ENCODE measurements around the gene FAM193A. TPM values are rescaled to one million over a fixed set of nuclear protein-coding genes. Genes with fewer than 3 reads are reported as not detected.
"Not testable (repeated sequence)": the region's sequence is repeated elsewhere in the genome, so short reads cannot be mapped to it uniquely, and the experiment has no call there.

The FAM193A gene
- total RNA-seq, 1 experiment from 2014 or later, result 38.2 TPM

- H3K4me1 ChIP-seq (ENCODE audit: insufficient read depth, low read length, poor library complexity, severe bottlenecking), result no peaks in the 10 kb centered on the region
- intact Hi-C loops (cut with micrococcal nuclease; ENCODE audit: unreplicated experiment), result no loop called here
- H3K9me3 ChIP-seq (ENCODE audit: low read depth, low read length, poor library complexity, severe bottlenecking), result no peaks in the 10 kb centered on the region
- H3K27ac ChIP-seq (ENCODE audit: low read depth, low read length, poor library complexity, severe bottlenecking), result no peak overlapping the region
- POLR2A ChIA-PET (ENCODE audit: low non-redundant PET), result no interaction called here
- CTCF ChIA-PET, result no interaction called here
- H3K4me3 ChIP-seq (ENCODE audit: low read depth, low read length, poor library complexity, severe bottlenecking), result no peak overlapping the region
- no peak for DNase-seq (ENCODE audit: low spot score)
- BruUV-seq (replicated peaks), result no TSS peak
- no peaks in the 10 kb centered on the region for H3K36me3 ChIP-seq (ENCODE audit: insufficient read depth, low read length, poor library complexity, severe bottlenecking)
- no peaks in the 10 kb centered on the region for H3K27me3 ChIP-seq (replicated peaks; ENCODE audit: insufficient read depth, low read depth, low read length, poor library complexity)
- TF ChIP-seq EZH2 (IDR thresholded peaks at IDR 0.05; ENCODE audit: borderline replicate concordance, low read depth, low read length, poor library complexity, severe bottlenecking) (no peak), CTCF (conservative IDR thresholded peaks at IDR 0.05; ENCODE audit: low read depth, low read length) (no peak)
Observed at GRCh38 chr4:2771264-2771663, 234.8 kb downstream of the FAM193A start.

GRCh38 chr4:2780643-2781042 lies 244.2 kb downstream of the FAM193A start:
- POLR2A ChIA-PET (ENCODE audit: low non-redundant PET); BruUV-seq (replicated peaks); H3K4me3 ChIP-seq (ENCODE audit: low read depth, low read length, poor library complexity, severe bottlenecking); H3K27me3 ChIP-seq (replicated peaks; ENCODE audit: insufficient read depth, low read depth, low read length, poor library complexity); CTCF ChIA-PET; H3K4me1 ChIP-seq (ENCODE audit: insufficient read depth, low read length, poor library complexity, severe bottlenecking); intact Hi-C loops (cut with micrococcal nuclease; ENCODE audit: unreplicated experiment); DNase-seq (ENCODE audit: low spot score); H3K9me3 ChIP-seq (ENCODE audit: low read depth, low read length, poor library complexity, severe bottlenecking); H3K27ac ChIP-seq (ENCODE audit: low read depth, low read length, poor library complexity, severe bottlenecking); H3K36me3 ChIP-seq (ENCODE audit: insufficient read depth, low read length, poor library complexity, severe bottlenecking): not testable (repeated sequence)

DNA sequence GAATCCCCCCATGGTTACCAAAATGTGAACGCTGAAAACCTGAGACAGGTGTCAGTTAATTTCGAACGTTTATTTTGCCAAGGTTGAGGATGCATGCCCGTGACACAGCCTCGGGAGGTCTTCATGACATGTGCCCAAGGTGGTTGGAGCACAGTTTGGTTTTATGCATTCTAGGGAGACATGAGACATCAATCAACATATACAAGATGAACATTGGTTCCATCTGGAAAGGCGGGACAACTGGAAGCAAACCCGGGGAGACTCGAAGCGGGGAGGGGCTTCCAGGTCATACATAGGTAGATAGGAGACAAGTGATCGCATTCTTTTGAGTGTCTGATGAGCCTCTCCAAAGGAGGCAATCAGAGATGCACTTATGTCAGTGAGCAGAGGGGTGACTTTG lies 245.5 kb downstream of the FAM193A start:
- no TSS peak for BruUV-seq (replicated peaks)
- H3K27me3 ChIP-seq (replicated peaks; ENCODE audit: insufficient read depth, low read depth, low read length, poor library complexity), result no peaks in the 10 kb centered on the region
- H3K27ac ChIP-seq (ENCODE audit: low read depth, low read length, poor library complexity, severe bottlenecking), result no peak overlapping the region
- H3K4me3 ChIP-seq (ENCODE audit: low read depth, low read length, poor library complexity, severe bottlenecking), result no peak overlapping the region
- intact Hi-C loops (cut with micrococcal nuclease; ENCODE audit: unreplicated experiment), result no loop called here
- ChIA-PET CTCF (no interaction called here), POLR2A (ENCODE audit: low non-redundant PET) (interaction anchor here (0.6 kb wide), 1 partner anchor 110 kb away, joined by 6 read pairs; no protein-coding TSS in a partner anchor)
- TF ChIP-seq EZH2 (IDR thresholded peaks at IDR 0.05; ENCODE audit: borderline replicate concordance, low read depth, low read length, poor library complexity, severe bottlenecking) (no peak), CTCF (conservative IDR thresholded peaks at IDR 0.05; ENCODE audit: low read depth, low read length) (no peak)
- no peak for DNase-seq (ENCODE audit: low spot score)
- H3K36me3 ChIP-seq (ENCODE audit: insufficient read depth, low read length, poor library complexity, severe bottlenecking), result no peaks in the 10 kb centered on the region
- no peaks in the 10 kb centered on the region for H3K9me3 ChIP-seq (ENCODE audit: low read depth, low read length, poor library complexity, severe bottlenecking)
- H3K4me1 ChIP-seq (ENCODE audit: insufficient read depth, low read length, poor library complexity, severe bottlenecking), result no peaks in the 10 kb centered on the region

Other genes starting within 250 kb of the FAM193A start
- gene ZFYVE28, start 118.0 kb upstream of the FAM193A start, total RNA-seq (2021), result 7.6 and 8.6 TPM in 2 replicates
- gene CFAP99, start 117.7 kb upstream of the FAM193A start, total RNA-seq (2021), result not detected in 2 replicates
- 113 and 119 TPM in 2 replicates for gene RNF4, start 67.5 kb upstream of the FAM193A start, total RNA-seq (2021)
- 31.9 and 32.5 TPM in 2 replicates for gene TNIP2, start 219.7 kb downstream of the FAM193A start, total RNA-seq (2021)